Measurements from ENCODE around the gene CSF2. TPM values are rescaled to one million over a fixed set of nuclear protein-coding genes. Genes with fewer than 3 reads are reported as not detected.

CSF2 gene
- total RNA-seq, 4 donors from 2014 or later, result not detected

DNA sequence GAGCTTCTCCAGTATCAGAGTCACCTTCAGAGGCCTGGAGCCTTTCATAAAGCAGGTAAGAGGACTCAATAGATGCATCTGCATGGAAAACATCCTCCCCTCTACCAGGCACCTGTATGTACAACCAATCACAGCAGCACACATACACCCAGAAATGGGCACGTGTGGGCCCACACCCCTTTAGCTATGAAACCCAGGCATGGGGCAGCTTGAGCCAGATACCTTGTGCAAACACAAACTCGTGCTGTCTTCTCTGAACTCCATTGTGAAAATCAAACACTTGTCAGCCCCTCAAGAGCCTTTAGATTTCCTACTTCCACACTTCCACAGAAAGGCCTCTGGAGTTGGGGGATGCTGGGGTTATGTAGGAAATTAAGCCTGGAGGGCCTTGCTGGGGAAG is 1.1 kb upstream of the CSF2 start:
- Histone ChIP-seq H3K27ac (no peak overlapping the region), H3K27me3 (no peaks in the 10 kb centered on the region), H3K9me3 (no peaks in the 10 kb centered on the region), H3K4me3 (no peak overlapping the region), H3K36me3 (no peaks in the 10 kb centered on the region), H3K4me1 (peaks cover 3% of the 10 kb centered on the region)
- no peak for TF ChIP-seq POLR2AphosphoS5 (IDR thresholded peaks at IDR 0.05)
- TF ChIP-seq, protein P1, sequence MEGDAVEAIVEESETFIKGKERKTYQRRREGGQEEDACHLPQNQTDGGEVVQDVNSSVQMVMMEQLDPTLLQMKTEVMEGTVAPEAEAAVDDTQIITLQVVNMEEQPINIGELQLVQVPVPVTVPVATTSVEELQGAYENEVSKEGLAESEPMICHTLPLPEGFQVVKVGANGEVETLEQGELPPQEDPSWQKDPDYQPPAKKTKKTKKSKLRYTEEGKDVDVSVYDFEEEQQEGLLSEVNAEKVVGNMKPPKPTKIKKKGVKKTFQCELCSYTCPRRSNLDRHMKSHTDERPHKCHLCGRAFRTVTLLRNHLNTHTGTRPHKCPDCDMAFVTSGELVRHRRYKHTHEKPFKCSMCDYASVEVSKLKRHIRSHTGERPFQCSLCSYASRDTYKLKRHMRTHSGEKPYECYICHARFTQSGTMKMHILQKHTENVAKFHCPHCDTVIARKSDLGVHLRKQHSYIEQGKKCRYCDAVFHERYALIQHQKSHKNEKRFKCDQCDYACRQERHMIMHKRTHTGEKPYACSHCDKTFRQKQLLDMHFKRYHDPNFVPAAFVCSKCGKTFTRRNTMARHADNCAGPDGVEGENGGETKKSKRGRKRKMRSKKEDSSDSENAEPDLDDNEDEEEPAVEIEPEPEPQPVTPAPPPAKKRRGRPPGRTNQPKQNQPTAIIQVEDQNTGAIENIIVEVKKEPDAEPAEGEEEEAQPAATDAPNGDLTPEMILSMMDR (IDR thresholded peaks at IDR 0.05), result no peak
- TF ChIP-seq EP300 (IDR thresholded peaks at IDR 0.05), result no peak
- TF ChIP-seq POLR2A (IDR thresholded peaks at IDR 0.05), result no peak
- no peak for DNase-seq (ENCODE audit: low spot score in 2 of 2)
- WGBS, result 67% methylated on average over 2 of the region's 2 CpGs

DNA sequence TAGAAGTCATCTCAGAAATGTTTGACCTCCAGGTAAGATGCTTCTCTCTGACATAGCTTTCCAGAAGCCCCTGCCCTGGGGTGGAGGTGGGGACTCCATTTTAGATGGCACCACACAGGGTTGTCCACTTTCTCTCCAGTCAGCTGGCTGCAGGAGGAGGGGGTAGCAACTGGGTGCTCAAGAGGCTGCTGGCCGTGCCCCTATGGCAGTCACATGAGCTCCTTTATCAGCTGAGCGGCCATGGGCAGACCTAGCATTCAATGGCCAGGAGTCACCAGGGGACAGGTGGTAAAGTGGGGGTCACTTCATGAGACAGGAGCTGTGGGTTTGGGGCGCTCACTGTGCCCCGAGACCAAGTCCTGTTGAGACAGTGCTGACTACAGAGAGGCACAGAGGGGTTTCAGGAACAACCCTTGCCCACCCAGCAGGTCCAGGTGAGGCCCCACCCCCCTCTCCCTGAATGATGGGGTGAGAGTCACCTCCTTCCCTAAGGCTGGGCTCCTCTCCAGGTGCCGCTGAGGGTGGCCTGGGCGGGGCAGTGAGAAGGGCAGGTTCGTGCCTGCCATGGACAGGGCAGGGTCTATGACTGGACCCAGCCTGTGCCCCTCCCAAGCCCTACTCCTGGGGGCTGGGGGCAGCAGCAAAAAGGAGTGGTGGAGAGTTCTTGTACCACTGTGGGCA is 642 bp downstream of the CSF2 start:
- DNase-seq (ENCODE audit: low spot score in 2 of 2), result no peak
- no peaks in the 10 kb centered on the region for H3K36me3 ChIP-seq
- WGBS, result 85% methylated on average over 4 of the region's 7 CpGs
- H3K4me3 ChIP-seq, result no peak overlapping the region
- H3K27me3 ChIP-seq, result no peaks in the 10 kb centered on the region
- H3K4me1 ChIP-seq, result peaks cover 3% of the 10 kb centered on the region
- no peaks in the 10 kb centered on the region for H3K9me3 ChIP-seq
- TF ChIP-seq, protein P1 (IDR thresholded peaks at IDR 0.05), result no peak
- no peak for TF ChIP-seq EP300 (IDR thresholded peaks at IDR 0.05)
- TF ChIP-seq POLR2AphosphoS5 (IDR thresholded peaks at IDR 0.05), result no peak
- TF ChIP-seq POLR2A (IDR thresholded peaks at IDR 0.05), result no peak
- no peak overlapping the region for H3K27ac ChIP-seq

DNA sequence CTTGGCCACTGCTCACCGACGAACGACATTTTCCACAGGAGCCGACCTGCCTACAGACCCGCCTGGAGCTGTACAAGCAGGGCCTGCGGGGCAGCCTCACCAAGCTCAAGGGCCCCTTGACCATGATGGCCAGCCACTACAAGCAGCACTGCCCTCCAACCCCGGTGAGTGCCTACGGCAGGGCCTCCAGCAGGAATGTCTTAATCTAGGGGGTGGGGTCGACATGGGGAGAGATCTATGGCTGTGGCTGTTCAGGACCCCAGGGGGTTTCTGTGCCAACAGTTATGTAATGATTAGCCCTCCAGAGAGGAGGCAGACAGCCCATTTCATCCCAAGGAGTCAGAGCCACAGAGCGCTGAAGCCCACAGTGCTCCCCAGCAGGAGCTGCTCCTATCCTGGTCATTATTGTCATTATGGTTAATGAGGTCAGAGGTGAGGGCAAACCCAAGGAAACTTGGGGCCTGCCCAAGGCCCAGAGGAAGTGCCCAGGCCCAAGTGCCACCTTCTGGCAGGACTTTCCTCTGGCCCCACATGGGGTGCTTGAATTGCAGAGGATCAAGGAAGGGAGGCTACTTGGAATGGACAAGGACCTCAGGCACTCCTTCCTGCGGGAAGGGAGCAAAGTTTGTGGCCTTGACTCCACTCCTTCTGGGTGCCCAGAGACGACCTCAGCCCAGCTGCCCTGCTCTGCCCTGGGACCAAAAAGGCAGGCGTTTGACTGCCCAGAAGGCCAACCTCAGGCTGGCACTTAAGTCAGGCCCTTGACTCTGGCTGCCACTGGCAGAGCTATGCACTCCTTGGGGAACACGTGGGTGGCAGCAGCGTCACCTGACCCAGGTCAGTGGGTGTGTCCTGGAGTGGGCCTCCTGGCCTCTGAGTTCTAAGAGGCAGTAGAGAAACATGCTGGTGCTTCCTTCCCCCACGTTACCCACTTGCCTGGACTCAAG is 1.5 kb downstream of the CSF2 start:
- Histone ChIP-seq H3K27ac (no peak overlapping the region), H3K27me3 (no peaks in the 10 kb centered on the region), H3K4me3 (no peak overlapping the region), H3K36me3 (no peaks in the 10 kb centered on the region), H3K9me3 (no peaks in the 10 kb centered on the region), H3K4me1 (peaks cover 3% of the 10 kb centered on the region)
- DNase-seq (ENCODE audit: low spot score in 2 of 2), result no peak
- WGBS, result 78% methylated on average over 12 of the region's 16 CpGs
- TF ChIP-seq POLR2A (IDR thresholded peaks at IDR 0.05) (no peak), EP300 (IDR thresholded peaks at IDR 0.05) (no peak), POLR2AphosphoS5 (IDR thresholded peaks at IDR 0.05) (no peak)

DNA sequence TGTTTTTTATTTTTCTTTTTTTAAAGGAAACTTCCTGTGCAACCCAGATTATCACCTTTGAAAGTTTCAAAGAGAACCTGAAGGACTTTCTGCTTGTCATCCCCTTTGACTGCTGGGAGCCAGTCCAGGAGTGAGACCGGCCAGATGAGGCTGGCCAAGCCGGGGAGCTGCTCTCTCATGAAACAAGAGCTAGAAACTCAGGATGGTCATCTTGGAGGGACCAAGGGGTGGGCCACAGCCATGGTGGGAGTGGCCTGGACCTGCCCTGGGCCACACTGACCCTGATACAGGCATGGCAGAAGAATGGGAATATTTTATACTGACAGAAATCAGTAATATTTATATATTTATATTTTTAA is 2.1 kb downstream of the CSF2 start:
- H3K36me3 ChIP-seq, result no peaks in the 10 kb centered on the region
- no peak overlapping the region for H3K4me3 ChIP-seq
- TF ChIP-seq, protein P1 (IDR thresholded peaks at IDR 0.05), result no peak
- TF ChIP-seq POLR2A (IDR thresholded peaks at IDR 0.05) (no peak), POLR2AphosphoS5 (IDR thresholded peaks at IDR 0.05) (no peak), EP300 (IDR thresholded peaks at IDR 0.05) (no peak)
- H3K4me1 ChIP-seq, result peaks cover 3% of the 10 kb centered on the region
- no peaks in the 10 kb centered on the region for H3K27me3 ChIP-seq
- no peaks in the 10 kb centered on the region for H3K9me3 ChIP-seq
- H3K27ac ChIP-seq, result no peak overlapping the region
- DNase-seq (ENCODE audit: low spot score in 2 of 2), result no peak
- 91% methylated on average over 2 of the region's 2 CpGs for WGBS

DNA sequence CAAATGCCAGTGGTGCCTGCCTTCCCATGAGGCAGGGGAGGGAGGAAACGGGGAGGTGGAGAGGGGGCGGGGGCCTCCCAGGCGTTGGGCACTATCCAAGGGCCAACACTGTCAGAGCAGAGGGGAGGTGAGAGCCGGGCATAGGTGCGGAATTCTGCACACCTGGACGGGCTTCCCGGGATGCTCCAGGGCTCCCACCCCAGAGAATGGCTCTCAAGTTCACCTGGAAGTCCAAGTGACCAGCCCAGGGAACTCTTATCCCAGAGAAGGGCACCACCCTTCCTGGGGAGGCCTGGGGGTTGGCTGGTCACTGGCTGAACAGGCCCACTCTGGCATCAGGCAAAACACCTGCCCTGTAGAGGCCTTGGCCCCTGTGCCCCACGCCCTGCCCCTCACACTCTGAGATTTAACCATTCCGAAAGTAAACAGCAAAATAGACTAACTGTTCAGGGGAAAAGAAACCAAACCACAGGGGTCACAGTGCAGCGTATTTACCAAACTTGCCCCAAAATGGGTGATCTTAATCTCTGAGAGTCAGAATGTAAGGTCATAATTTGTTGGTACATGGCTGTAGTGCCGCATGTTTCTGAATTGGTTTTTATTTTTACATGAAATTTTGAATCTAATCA is 2.7 kb downstream of the CSF2 start:
- H3K27ac ChIP-seq, result no peak overlapping the region
- H3K4me1 ChIP-seq, result peaks cover 3% of the 10 kb centered on the region
- DNase-seq (ENCODE audit: low spot score in 2 of 2), result no peak
- no peaks in the 10 kb centered on the region for H3K9me3 ChIP-seq
- no peaks in the 10 kb centered on the region for H3K27me3 ChIP-seq
- WGBS, result 88% methylated on average over 11 of the region's 11 CpGs
- no peak overlapping the region for H3K4me3 ChIP-seq
- TF ChIP-seq EP300 (IDR thresholded peaks at IDR 0.05) (no peak), POLR2A (IDR thresholded peaks at IDR 0.05) (no peak), POLR2AphosphoS5 (IDR thresholded peaks at IDR 0.05) (no peak)
- TF ChIP-seq, protein P1 (IDR thresholded peaks at IDR 0.05), result no peak
- H3K36me3 ChIP-seq, result no peaks in the 10 kb centered on the region
